Ureter (tissue), 1 donor: Measurements from ENCODE around the gene NYNRIN. TPM values are rescaled to one million over a fixed set of nuclear protein-coding genes. Genes with fewer than 3 reads are reported as not detected.
"Not testable (repeated sequence)": the region's sequence is repeated elsewhere in the genome, so short reads cannot be mapped to it uniquely, and the experiment has no call there.

Source experiments
- DNase-seq: peaks from one replicate; pipeline ENCODE4 v3.0.0-alpha.2; 2020; ENCODE audit warnings: low spot score
- total RNA-seq: library from RNA; stranded (reverse); gene quantifications from one replicate; pipeline ENCODE4 v1.2.4, GENCODE V29; 2023
- donor health status: DM: yes; HTN: yes; CAD: no.

NYNRIN gene
- total RNA-seq, 1 donor from 2014 or later: 32.7 TPM

DNA sequence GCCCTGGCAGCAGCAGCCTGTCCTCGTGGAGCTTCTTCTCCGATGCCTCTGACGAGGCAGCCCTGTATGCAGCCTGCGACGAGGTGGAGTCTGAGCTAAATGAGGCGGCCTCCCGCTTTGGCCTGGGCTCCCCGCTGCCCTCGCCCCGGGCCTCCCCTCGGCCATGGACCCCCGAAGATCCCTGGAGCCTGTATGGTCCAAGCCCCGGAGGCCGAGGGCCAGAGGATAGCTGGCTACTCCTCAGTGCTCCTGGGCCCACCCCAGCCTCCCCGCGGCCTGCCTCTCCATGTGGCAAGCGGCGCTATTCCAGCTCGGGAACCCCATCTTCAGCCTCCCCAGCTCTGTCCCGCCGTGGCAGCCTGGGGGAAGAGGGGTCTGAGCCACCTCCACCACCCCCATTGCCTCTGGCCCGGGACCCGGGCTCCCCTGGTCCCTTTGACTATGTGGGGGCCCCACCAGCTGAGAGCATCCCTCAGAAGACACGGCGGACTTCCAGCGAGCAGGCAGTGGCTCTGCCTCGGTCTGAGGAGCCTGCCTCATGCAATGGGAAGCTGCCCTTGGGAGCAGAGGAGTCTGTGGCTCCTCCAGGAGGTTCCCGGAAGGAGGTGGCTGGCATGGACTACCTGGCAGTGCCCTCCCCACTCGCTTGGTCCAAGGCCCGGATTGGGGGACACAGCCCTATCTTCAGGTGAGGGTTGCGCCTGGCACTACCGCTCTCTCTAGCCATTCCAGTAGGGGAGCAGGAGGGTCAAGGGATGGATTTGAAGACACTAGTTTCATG, 28.7 kb upstream of the NYNRIN start:
- no peak for DNase-seq

DNA sequence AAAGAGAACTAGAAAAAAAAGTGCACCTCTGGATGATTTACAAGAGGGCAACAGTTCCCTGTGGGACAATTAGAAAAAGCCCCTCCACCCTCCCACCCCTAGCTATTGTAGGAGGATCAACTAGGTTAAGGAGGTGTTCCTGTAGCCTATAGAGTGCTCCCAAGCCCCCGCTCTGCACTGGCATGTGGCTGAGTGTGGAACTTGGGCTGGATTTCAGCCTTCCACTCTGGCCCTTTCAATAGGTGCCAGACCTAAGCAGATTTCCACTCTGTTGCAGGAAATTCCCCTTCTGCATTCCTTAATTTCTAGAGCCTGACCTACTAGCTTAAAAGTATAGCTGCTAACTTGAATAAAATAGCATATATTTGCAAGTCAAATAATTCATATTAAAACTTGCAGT, 28.1 kb upstream of the NYNRIN start:
- DNase-seq: no peak

DNA sequence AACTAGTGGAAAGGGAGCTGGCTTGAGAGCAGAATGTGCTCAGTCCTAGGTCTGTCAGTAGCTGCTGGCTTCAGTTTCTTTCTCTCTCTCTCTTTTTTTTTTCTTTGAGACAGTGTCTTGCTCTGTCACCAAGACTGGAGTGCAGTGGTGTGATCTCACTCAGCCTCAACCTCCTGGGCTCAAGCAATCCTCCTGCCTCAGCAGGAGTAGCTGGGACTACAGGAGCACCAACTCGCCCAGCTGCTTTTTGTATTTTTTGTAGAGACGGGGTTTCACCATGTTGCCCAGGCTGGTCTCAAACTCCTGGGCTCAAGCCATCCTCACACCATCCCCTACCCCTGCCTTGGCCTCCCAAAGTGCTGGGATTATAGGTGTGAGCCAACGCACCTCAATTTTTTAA, 27.2 kb upstream of the NYNRIN start:
- not testable (repeated sequence) for DNase-seq

DNA sequence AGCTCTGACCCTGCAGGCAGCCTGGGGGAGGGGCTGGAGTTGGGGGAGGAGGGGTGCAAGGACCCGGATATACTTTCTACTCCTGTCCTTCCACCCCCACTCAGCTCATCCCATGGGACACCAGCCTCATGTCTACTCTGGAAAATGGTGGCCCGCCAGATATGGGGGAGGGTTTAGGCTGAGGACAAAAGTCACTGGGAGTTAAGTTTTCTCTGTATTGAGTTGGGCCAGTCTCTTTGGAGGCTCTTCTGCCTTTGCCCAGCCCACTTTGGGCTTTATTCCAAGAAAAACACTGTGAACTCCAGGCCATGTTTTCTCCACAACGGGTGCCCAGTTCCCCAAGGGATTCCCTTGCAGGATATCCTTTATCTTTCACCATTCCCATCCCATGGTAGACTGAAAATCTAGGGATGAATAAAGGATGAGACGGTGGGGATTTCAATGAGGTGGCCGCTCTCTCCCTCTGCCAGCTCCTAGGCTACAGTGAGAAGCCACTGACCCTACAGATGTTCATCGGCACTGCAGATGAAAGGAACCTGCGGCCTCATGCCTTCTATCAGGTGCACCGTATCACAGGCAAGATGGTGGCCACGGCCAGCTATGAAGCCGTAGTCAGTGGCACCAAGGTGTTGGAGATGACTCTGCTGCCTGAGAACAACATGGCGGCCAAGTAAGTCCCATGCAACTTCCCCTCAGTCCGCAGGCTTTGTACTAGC, 25.9 kb upstream of the NYNRIN start:
- no peak for DNase-seq

DNA sequence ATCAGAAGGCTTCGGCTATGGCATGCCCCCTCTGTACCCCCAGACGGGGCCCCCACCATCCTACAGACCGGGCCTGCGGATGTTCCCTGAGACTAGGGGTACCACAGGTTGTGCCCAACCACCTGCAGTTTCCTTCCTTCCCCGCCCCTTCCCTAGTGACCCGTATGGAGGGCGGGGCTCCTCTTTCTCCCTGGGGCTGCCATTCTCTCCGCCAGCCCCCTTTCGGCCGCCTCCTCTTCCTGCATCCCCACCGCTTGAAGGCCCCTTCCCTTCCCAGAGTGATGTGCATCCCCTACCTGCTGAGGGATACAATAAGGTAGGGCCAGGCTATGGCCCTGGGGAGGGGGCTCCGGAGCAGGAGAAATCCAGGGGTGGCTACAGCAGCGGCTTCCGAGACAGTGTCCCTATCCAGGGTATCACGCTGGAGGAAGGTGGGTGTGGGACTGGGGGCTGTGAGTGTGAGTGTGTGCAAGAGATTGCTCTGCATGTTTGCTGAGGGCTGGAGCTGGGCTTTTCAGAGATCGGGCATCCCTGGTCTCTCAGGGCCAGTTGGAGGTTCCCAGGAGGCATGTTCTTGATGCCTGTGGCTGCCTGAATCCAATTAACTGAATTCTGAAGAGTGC, 22.2 kb upstream of the NYNRIN start:
- no peak for DNase-seq

DNA sequence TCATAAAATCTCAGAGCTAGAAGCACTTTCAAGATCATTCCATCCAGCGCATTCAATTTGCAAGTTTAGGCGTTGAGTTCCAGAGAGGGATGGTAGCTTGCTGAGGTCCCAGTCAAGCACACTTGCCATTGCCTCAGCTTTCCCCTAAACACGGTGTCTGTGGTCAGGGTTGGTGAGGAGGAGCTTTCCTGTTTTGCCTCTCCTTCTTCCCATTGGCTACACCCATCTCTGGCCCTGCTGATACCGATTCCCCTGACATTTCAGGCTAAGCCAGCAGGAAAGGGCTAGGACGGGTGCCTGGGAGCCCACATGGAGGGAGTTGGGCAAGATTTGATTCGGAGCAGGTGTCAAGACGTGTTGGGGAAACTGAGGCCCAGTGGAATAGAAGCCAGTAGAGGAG, 21.7 kb upstream of the NYNRIN start:
- DNase-seq: no peak

DNA sequence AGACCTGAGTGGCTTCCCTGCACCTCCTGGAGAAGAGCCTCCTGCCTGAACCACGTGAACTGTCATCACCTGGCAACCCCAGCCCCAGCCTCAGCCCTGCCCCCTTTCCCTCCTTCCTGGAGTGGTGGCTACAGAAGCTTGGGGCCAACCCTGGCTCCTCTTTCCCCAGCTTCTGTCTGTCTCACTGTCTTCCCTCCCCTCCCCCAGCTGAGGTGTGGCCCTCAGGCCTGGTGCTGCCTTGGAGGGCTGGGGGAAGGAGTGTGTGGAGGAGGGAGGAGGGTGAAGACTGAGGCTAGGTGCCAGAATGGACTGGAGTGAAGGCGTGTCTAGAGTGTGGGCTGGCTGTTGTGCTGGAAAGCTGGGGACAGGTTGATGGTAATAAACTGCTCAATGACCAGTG, 21.1 kb upstream of the NYNRIN start:
- no peak for DNase-seq

DNA sequence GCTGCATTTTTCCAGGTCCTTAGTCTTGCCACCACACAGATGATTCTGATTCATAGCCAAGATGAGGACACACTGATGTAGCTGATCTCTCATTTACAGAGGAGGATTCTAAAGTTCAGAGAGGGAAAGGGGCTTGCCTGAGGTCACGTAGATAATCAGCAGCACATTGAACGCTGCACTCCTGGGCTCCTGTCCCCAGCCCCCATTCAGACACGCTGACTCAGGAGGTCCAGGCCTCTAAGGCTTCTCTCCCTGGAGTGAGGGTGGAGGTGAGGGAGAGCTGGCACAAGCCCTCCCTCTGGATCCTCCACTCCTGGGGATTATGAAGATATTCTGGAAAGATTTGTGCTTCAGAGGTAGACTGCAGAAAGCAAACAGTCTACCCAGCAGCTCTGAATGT, 20.5 kb upstream of the NYNRIN start:
- no peak for DNase-seq

DNA sequence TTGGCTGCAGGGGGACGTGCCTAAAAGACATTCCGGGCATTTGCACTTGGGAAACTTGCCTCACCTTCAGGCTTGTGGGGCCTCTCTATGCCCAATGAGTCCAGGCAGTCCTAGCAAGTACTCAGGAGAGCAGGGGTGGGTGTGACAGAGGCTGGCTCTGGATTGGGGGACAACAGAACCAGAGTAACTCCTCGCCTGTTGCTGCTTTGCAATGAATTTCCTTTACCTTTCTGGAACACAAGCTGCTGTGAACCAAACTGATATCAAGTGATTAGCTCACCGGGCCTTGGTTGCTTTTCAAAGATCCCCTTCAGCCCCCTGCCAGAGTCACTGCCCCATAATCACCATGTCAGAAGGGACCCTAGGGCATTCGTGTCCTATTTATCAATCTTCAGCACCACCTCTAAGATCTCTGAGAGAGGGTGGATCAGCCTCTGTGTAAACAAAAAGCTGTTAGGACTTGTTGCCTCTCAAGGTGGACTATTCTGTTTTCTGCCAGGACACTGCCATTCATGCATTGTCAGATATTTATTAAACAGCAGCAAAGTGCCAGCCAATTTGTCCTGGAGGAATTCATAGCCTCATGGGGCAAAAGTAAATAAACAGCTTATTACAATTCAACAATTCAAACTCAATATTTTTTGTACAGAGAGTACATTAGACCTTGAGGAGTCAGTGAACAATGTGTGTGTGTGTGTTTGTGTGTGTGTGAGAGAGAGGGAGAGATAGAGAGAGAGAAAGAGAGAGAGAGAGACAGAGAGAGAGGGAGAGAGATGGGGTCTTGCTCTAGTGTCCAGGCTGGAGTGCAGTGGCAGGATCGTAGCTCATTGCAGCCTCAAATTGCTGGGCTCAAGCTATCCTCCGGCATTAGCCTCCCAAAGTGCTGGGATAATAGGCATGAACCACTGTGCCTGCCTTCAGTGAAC, 19.6 kb upstream of the NYNRIN start:
- DNase-seq: no peak

DNA sequence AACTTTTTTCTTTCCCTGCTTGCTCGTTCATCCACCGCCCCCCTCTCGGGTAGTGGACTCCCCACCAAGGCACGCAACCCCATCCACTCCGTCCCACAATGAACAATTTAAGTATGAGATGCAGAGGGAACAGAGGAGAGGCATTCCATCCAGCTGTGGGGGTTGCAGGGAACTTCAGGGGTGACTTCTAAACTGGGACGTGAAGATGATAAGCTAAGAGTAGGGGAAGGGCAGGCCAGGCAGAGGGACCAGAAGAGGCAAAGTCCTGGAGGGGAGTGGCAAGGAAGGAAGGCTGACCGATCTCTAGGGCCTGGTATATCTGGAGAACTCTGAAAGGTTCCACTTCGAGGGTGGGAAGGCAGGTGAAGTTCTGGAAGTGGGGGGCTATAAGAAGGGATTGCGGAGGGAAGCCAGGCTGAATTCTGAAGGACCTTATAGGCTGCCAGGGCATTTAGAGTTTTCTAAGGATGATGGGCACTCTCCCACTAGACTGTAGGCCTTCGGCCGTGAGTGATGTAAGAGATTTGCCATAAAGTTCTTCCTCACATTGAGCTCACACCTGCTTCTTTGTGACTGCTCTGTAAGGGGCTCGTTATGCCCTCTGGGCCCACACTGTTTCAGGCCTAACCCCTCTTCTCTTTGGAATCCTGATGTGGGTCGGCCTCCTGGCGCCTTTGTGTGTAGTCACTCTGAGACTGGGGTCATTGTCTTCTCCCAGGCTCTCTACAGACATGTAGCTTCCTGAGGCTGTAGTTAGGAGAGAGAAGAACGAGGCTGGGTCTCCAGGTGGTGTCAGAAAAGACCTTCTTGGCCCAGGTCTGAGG, 18.7 kb upstream of the NYNRIN start:
- DNase-seq: no peak

DNA sequence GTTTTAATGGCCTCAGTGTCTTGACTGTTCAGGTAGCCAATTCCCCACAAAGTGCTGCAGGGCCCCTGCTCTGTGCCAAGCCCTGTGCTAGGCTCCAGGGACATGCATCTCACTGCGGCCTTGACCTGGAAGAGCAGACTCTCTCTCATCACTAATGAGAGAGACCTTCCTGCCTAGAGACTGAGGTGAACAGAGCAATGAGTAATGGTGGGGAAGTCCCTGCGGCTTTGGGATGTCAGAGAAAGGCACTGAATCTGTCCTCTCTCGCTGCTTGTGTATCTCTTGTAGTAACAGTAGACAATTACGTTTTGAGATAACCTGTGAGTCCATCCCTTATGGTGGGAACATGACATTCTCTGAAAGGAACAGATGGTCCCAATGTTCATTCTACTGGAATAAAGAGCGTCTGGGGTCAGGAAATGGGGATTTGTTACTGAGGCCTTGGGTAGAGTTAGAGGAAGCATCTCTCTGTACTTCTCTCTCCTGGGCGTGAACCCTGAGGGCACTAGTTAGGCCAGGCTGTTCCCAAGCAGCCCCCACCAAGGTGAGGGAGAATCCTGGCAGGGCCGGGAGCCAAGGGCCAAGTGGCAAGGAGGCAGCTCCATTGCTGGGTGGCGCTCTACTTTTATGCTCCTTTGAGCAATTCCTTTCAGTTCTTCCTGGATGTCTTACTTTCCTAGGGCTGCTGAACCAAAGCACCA, 17.3 kb upstream of the NYNRIN start:
- DNase-seq: no peak

DNA sequence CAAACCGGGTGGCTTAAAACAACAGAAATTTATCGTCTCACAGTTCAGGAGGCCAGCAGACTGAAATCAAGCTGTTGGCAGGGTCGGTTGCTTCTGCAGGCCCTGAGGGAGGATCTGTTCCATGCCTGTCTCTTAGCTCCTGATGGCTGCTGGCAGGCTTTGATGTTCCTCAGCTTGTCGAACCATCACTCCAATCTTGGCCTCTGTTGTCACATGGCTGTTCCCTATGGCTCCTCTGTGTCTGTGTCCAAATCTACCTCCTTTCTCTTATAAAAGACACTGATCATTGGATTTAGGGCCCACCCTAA, 16.8 kb upstream of the NYNRIN start:
- no peak for DNase-seq

DNA sequence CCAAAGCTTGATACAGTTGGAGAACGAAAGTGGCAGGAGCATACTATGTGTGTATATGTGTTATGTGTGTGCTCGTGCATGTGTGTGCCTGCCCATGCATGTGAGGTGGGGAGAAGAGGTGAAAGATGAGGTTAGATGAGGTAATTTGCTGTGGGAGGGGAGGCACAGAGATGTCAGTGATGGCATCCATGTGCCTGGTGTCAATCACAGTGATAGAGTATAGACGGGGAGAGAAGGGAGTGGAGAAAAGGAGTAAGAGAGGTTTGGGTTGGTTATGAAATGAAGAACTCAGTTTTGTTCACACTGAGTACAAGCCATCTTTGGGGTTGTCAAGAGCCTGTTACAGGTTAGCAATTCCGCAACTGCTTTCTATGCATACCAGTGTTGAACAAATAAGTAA, 14.6 kb upstream of the NYNRIN start:
- DNase-seq: no peak

DNA sequence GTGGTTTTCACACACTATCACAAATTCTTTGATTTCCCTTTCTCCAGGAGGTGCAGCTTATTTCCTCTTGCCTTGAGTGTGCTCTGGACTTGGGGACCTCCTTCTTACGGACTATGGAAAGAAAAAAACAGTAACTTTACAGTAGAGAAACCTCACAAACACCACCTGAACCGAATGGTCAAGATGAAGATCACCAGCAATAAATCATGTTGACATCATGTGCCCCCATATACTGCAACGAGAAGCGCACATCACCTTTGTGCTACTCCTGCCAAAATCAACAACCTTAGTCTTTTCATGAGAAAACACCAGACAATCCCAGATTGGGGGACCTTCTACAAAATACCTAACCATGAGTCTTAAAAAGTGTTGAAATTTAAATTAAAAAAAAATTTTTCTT, 13.3 kb upstream of the NYNRIN start:
- no peak for DNase-seq

DNA sequence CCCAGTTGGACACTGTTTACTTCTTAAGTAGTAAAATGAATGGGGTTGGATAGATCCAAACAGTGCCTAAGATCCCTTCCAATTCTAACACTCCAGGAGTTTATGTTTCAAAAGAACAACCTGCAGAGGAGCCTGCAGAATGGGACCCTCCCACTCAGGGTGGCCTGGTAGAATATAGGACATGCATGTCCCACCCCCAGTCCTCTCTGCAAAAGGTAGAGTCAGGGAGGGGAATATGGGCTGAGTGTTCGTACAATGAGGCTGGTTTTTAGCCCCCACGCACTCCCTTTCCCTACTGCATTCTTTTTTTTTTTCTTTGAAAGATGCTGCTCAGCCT, 11.8 kb upstream of the NYNRIN start:
- no peak for DNase-seq

DNA sequence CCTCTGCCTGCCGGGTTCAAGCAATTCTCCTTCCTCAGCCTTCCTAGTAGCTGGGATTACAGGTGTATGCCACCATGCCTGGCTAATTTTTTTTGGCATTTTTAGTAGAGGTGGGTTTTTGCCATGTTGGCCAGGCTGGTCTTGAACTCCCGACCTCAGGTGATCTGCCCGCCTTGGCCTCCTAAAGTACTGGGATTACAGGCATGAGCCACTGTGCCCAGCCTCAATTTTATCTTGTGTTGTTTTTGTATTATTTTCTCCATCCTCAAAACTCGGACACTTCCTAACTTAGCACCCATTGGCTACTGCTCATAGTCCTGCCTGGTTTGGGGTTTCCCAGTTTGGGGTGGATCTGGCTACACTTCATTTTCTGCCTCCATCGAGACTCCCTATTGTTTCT, 11.2 kb upstream of the NYNRIN start:
- DNase-seq: not testable (repeated sequence)

DNA sequence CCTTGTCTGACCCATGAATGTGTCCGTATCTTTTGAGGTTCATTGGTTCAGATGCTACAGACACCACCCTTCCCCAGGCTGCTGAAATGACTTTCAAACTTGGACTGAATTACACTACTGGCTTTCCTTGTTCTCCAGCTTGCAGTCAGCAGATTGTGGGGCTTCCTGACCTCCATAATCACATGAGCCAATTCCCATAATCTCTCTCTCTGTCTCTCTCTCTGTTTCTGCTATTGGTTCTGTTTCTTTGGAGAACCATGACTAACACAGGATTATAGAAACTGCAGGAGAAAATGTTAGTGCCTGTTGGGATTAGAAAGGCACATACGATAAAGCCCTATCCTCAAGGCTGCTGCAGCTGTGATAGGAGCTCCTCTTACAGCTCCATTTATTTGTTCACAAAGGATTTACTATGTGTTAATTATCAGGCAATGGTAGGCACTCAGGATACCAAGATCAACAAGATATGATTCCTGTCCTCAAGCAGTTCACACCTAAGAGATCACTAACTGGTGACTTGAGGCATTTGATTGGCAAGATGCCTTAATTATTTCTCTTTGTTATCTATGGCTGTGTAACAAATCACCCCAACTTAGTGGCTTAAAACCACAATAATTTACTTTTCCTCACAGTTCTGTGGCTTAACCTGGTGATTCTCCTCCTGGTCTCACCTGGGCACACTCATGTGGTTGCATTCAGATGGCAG, 10.2 kb upstream of the NYNRIN start:
- no peak for DNase-seq

DNA sequence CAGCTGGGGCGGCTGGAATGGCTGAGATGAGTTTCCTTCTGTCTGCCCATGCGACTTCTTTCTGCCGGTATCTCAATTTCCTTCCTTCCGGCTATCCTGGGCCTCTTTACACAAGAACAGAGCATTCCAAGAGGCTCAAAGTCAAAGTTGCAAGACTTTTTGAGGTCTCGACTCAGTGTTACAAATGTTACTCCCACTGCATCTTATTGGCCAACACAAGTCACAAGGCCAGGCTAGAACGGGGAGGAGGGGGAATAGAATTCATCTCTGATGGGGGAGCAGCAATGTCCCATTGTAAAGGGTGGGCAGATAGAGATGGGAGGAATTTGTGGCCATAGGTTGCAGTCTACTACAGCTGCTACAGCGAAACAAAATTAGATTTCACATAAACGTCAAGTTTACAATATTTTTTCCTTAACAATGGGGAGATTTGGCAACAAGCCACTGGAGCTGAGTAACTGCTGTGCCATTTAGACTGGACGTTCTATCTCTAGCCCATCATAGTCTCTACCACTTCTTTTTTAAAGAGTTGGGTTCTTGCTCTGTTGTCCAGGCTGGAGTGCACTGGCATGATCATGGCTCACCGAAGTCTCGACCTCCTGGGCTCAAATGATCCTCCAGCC, 9.5 kb upstream of the NYNRIN start:
- DNase-seq: no peak

DNA sequence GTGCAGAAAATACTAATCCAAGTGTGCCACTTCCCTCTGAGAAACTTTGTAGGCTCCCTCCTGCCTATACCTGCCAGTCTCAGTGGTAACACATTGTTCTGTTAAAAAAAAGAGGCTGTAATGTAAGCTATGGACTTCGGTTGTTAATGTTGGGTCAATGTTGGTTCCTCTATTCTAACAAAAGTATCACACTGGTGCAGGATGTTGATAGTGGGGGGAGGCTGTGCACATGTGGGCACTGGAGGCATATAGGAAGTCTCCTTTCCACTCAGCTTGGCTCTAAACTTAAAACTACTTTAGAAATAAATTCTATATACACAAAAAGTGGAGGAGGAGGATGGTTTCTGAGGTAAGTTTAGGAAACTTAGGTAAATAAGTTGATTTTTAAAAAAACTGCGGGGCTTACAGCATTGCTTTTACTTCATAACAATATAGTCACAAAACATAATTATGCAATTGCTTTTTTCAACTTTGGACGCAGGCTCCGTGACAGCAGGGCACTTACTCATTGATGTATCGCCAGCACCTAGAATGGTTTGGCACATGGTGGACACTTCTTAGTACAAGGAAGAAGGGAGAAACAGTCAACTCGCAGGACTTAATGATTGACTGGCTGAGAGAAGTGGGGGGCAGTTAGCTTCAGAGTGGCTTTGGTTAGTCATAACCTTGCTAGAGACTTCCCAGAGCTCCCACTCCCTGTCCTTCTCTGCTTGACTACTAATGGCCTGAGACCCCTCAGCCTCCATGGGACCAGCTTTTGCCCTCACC, 7.9 kb upstream of the NYNRIN start:
- no peak for DNase-seq
